Measurements from ENCODE around the gene PFDN1. TPM values are rescaled to one million over a fixed set of nuclear protein-coding genes. Genes with fewer than 3 reads are reported as not detected.
"Not testable (repeated sequence)": the region's sequence is repeated elsewhere in the genome, so short reads cannot be mapped to it uniquely, and the experiment has no call there.

Gene PFDN1
- total and polyA plus RNA-seq, 10 of the 15 experiments (the other 5 are each of a cell fraction or from before 2014, with no cell fraction given) = 62.9 to 193 (median 102) TPM

DNA sequence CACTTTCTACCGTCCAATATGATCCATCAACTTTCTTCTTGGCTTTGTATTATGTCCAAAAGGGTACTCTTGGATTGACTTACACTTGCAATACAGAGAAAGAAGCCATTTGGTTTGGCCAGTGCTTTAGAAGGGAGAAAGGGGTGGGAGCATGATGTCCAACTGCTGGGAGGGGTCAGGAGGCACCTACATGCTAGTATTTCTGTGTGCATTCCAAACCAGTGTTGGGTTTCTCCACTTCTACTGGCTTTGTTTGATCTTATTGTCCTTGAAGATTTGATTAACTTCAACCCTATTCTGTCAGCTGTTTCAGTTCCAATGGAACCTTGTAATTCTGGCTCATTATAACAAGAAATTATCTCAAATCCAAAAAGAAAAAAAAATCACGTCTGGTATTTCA is 100.3 kb downstream of the PFDN1 start (continued):
- TF ChIP-seq, protein P1, sequence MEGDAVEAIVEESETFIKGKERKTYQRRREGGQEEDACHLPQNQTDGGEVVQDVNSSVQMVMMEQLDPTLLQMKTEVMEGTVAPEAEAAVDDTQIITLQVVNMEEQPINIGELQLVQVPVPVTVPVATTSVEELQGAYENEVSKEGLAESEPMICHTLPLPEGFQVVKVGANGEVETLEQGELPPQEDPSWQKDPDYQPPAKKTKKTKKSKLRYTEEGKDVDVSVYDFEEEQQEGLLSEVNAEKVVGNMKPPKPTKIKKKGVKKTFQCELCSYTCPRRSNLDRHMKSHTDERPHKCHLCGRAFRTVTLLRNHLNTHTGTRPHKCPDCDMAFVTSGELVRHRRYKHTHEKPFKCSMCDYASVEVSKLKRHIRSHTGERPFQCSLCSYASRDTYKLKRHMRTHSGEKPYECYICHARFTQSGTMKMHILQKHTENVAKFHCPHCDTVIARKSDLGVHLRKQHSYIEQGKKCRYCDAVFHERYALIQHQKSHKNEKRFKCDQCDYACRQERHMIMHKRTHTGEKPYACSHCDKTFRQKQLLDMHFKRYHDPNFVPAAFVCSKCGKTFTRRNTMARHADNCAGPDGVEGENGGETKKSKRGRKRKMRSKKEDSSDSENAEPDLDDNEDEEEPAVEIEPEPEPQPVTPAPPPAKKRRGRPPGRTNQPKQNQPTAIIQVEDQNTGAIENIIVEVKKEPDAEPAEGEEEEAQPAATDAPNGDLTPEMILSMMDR (IDR thresholded peaks at IDR 0.05 in 2 of 3, conservative IDR thresholded peaks at IDR 0.05 in 1 of 3; ENCODE audit: control insufficient read depth in 2 of 3, extremely low read depth in 1 of 3, insufficient read depth in 1 of 3, low read depth in 3 of 3, low read length in 3 of 3) = no peak
- TF ChIP-seq JUND (IDR thresholded peaks at IDR 0.05; ENCODE audit: low read depth, low read length) (no peak), CREB1 (IDR thresholded peaks at IDR 0.05; ENCODE audit: low read depth) (no peak)
- TF ChIP-seq, protein P2, sequence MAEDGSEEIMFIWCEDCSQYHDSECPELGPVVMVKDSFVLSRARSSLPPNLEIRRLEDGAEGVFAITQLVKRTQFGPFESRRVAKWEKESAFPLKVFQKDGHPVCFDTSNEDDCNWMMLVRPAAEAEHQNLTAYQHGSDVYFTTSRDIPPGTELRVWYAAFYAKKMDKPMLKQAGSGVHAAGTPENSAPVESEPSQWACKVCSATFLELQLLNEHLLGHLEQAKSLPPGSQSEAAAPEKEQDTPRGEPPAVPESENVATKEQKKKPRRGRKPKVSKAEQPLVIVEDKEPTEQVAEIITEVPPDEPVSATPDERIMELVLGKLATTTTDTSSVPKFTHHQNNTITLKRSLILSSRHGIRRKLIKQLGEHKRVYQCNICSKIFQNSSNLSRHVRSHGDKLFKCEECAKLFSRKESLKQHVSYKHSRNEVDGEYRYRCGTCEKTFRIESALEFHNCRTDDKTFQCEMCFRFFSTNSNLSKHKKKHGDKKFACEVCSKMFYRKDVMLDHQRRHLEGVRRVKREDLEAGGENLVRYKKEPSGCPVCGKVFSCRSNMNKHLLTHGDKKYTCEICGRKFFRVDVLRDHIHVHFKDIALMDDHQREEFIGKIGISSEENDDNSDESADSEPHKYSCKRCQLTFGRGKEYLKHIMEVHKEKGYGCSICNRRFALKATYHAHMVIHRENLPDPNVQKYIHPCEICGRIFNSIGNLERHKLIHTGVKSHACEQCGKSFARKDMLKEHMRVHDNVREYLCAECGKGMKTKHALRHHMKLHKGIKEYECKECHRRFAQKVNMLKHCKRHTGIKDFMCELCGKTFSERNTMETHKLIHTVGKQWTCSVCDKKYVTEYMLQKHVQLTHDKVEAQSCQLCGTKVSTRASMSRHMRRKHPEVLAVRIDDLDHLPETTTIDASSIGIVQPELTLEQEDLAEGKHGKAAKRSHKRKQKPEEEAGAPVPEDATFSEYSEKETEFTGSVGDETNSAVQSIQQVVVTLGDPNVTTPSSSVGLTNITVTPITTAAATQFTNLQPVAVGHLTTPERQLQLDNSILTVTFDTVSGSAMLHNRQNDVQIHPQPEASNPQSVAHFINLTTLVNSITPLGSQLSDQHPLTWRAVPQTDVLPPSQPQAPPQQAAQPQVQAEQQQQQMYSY (CRISPR knock-in tag; IDR thresholded peaks at IDR 0.05) = no peak

DNA sequence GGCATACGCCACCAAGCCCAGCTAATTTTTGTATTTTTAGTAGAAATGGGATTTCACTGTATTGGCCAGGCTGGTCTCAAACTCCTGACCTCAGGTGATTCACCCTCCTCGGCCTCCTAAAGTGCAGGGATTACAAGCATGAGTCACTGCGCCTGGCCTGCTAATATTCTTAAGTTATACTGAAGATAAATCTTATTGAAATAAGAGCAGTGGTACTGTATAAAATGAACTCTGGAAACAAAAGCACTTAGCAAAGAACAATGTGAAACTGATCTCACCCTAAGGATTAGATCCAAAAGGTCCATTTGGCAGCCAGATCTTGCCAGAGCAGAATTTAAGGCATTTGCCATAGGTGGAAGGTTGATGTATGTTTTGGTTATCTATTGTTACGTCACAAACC is 100.8 kb downstream of the PFDN1 start:
- Histone ChIP-seq H3K4me2 (ENCODE audit: control insufficient read depth, insufficient read depth) (no peak overlapping the region), H4K20me1 (ENCODE audit: control insufficient read depth, insufficient read depth) (no peaks in the 10 kb centered on the region), H3K9ac (ENCODE audit: control insufficient read depth, insufficient read depth, low read length) (no peak overlapping the region), H3K27me3 (replicated peaks in 1 of 2; ENCODE audit: control insufficient read depth in 2 of 2, insufficient read depth in 2 of 2, low read length in 1 of 2) (no peaks in the 10 kb centered on the region), H3K36me3 (ENCODE audit: control insufficient read depth in 2 of 2, insufficient read depth in 2 of 2, low read length in 1 of 2) (no peaks in the 10 kb centered on the region; a peak in 1 of 4 replicates), H3K4me1 (ENCODE audit: control insufficient read depth, insufficient read depth, low read length) (peaks cover 3% of the 10 kb centered on the region), H3K79me2 (ENCODE audit: control insufficient read depth, insufficient read depth, low read length) (no peaks in the 10 kb centered on the region; the same call in 1 of the 2 replicates), H3K27ac (ENCODE audit: control insufficient read depth, insufficient read depth) (no peak overlapping the region), H2AFZ (ENCODE audit: control insufficient read depth, low read depth, low read length) (no peak overlapping the region), H3K4me3 (no peak overlapping the region), H3K9me3 (replicated peaks; ENCODE audit: control insufficient read depth, insufficient read depth, low read length) (no peaks in the 10 kb centered on the region)
- no peak for DNase-seq (ENCODE audit: low read depth, low spot score)
- ChIA-PET RAD21 (ENCODE audit: unreplicated experiment) (no interaction called here), POLR2A (no interaction called here), CTCF (no interaction called here), SMC1A (ENCODE audit: uncharacterized antibody, unreplicated experiment) (no interaction called here)
- BruUV-seq (replicated peaks) = no TSS peak
- in situ Hi-C loops (cut with MboI) = no loop called here
- WGBS (ENCODE audit: insufficient coverage, insufficient replicate concordance, low lambda C conversion rate, missing lambda C conversion rate) = 80% methylated on average over 3 of the region's 4 CpGs
- intact Hi-C loops (cut with micrococcal nuclease; ENCODE audit: unreplicated experiment) = no loop called here
- FAIRE-seq = no peak
- ATAC-seq = no peak
- TF ChIP-seq SMAD1 (IDR thresholded peaks at IDR 0.05; ENCODE audit: low read depth, partially characterized antibody) = no peak
- no peak for TF ChIP-seq ZSCAN29 (IDR thresholded peaks at IDR 0.05)
- no peak for TF ChIP-seq NR2F1 (conservative IDR thresholded peaks at IDR 0.05)
- TF ChIP-seq LARP7 (IDR thresholded peaks at IDR 0.05) = no peak
- TF ChIP-seq BACH1 (IDR thresholded peaks at IDR 0.05; ENCODE audit: borderline replicate concordance) = no peak
- no peak for TF ChIP-seq GATAD2B (conservative IDR thresholded peaks at IDR 0.05; ENCODE audit: low read depth)
- no peak for TF ChIP-seq RAD51 (IDR thresholded peaks at IDR 0.05)

DNA sequence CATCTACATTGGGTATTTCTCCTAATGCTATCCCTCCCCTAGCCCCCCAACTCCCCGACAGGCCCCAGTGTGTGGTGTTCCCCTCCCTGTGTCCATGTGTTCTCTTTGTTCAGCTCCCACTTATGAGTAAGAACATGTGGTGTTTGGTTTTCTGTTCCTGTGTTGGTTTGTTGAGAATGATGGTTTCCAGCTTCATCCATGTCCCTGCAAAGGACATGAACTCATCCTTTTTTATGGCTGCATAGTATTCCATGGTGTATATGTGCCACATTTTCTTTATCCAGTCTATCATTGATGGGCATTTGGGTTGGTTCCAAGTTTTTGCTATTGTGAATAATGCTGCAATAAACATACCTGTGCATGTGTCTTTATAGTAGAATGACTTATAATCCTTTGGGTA is 104.0 kb downstream of the PFDN1 start:
- 86% methylated on average over 1 of the region's 1 CpG for WGBS (ENCODE audit: insufficient coverage, insufficient replicate concordance, low lambda C conversion rate, missing lambda C conversion rate)
- H3K27me3 ChIP-seq (replicated peaks in 1 of 2; ENCODE audit: control insufficient read depth in 2 of 2, insufficient read depth in 2 of 2, low read length in 1 of 2); BruUV-seq (replicated peaks); ATAC-seq; CTCF ChIA-PET; H3K27ac ChIP-seq (ENCODE audit: control insufficient read depth, insufficient read depth); H3K9ac ChIP-seq (ENCODE audit: control insufficient read depth, insufficient read depth, low read length); H3K4me3 ChIP-seq; H3K4me1 ChIP-seq (ENCODE audit: control insufficient read depth, insufficient read depth, low read length); DNase-seq (ENCODE audit: low read depth, low spot score); RAD21 ChIA-PET (ENCODE audit: unreplicated experiment); H2AFZ ChIP-seq (ENCODE audit: control insufficient read depth, low read depth, low read length); H4K20me1 ChIP-seq (ENCODE audit: control insufficient read depth, insufficient read depth); intact Hi-C loops (cut with micrococcal nuclease; ENCODE audit: unreplicated experiment); in situ Hi-C loops (cut with MboI); POLR2A ChIA-PET; H3K9me3 ChIP-seq (replicated peaks; ENCODE audit: control insufficient read depth, insufficient read depth, low read length); H3K4me2 ChIP-seq (ENCODE audit: control insufficient read depth, insufficient read depth); H3K36me3 ChIP-seq (ENCODE audit: control insufficient read depth in 2 of 2, insufficient read depth in 2 of 2, low read length in 1 of 2); H3K79me2 ChIP-seq (ENCODE audit: control insufficient read depth, insufficient read depth, low read length); FAIRE-seq: not testable (repeated sequence)
- SMC1A ChIA-PET (ENCODE audit: uncharacterized antibody, unreplicated experiment) = interaction anchor here (1.0 kb wide), 1 partner anchor 8 kb away, joined by 4 read pairs; no protein-coding TSS in a partner anchor
